Activated T-helper 1 cell treated with anti-CD3 and anti-CD28 coated beads, Interleukin-12 subunit alpha, Interleukin-12 subunit beta, Interleukin-2, Interleukin-4 antibody, amounts not matched to agents 30 ng/mL and 10 ng/mL and 1 ng/mL, durations not matched to agents 14 hours and 24 hours and 36 hours (primary cell): ENCODE measurements around the gene CSK. TPM values are rescaled to one million over a fixed set of nuclear protein-coding genes. Genes with fewer than 3 reads are reported as not detected.

Experiments
- DNase-seq: peaks from one replicate; pipeline ENCODE4 v3.0.0; 2021; ENCODE audit warnings: low spot score
- H3K27ac Mint-ChIP-seq: one replicate; pipeline ENCODE4 v1.8.0; 2021; ENCODE audit warnings: mild to moderate bottlenecking, mixed read lengths
- H3K27me3 Mint-ChIP-seq: one replicate; pipeline ENCODE4 v1.8.0; 2022; ENCODE audit warnings: mild to moderate bottlenecking, moderate library complexity, mixed read lengths; ENCODE audit not compliant: insufficient read depth
- H3K36me3 Mint-ChIP-seq: one replicate; pipeline ENCODE4 v1.8.0; 2021; ENCODE audit warnings: low read depth, mixed read lengths
- H3K4me1 Mint-ChIP-seq: one replicate; pipeline ENCODE4 v1.8.0; 2021; ENCODE audit warnings: low read depth, mixed read lengths
- H3K4me3 Mint-ChIP-seq: one replicate; pipeline ENCODE4 v1.8.0; 2021; ENCODE audit warnings: mild to moderate bottlenecking, moderate library complexity, mixed read lengths
- H3K9me3 Mint-ChIP-seq: one replicate; pipeline ENCODE4 v1.8.0; 2021; ENCODE audit warnings: mixed read lengths
- intact Hi-C: fragments of 100-400 bp; cut with micrococcal nuclease; formaldehyde crosslinking; loops from one replicate; pipeline ENCODE4 v1.15.1; 2024
- total RNA-seq: library from RNA; stranded (reverse); gene quantifications from 2 replicates; pipeline ENCODE4 v1.2.3, GENCODE V29; 2022

Gene CSK
- total RNA-seq, 1 donor from 2014 or later = 362 TPM

- Mint-ChIP-seq H3K27me3 (no peaks in the 10 kb centered on the region), H3K4me1 (peaks cover 38% of the 10 kb centered on the region), H3K27ac (no peak overlapping the region), H3K4me3 (no peak overlapping the region), H3K36me3 (peaks cover 34% of the 10 kb centered on the region), H3K9me3 (no peaks in the 10 kb centered on the region)
- DNase-seq = no peak
- intact Hi-C loops = no loop called here
These were observed 20.4 kb downstream of the CSK start for GRCh38 chr15:74802290-74802689.

GRCh38 chr15:74802862-74803447, 21.1 kb downstream of the CSK start:
- H3K27ac Mint-ChIP-seq = no peak overlapping the region
- no peaks in the 10 kb centered on the region for H3K27me3 Mint-ChIP-seq
- peaks cover 38% of the 10 kb centered on the region for H3K4me1 Mint-ChIP-seq
- peaks cover 33% of the 10 kb centered on the region for H3K36me3 Mint-ChIP-seq
- no peak overlapping the region for H3K4me3 Mint-ChIP-seq
- no peaks in the 10 kb centered on the region for H3K9me3 Mint-ChIP-seq
- DNase-seq = no peak
- intact Hi-C loops = no loop called here

GRCh38 chr15:74804935-74805334, 23.1 kb downstream of the CSK start:
- intact Hi-C loops = no loop called here
- peak overlapping the region; percentile 61 for H3K27ac Mint-ChIP-seq
- peaks cover 42% of the 10 kb centered on the region for H3K4me1 Mint-ChIP-seq
- no peak for DNase-seq
- H3K9me3 Mint-ChIP-seq = no peaks in the 10 kb centered on the region
- no peak overlapping the region for H3K4me3 Mint-ChIP-seq
- peaks cover 25% of the 10 kb centered on the region for H3K36me3 Mint-ChIP-seq
- no peaks in the 10 kb centered on the region for H3K27me3 Mint-ChIP-seq

- H3K4me1 Mint-ChIP-seq = peaks cover 38% of the 10 kb centered on the region
- H3K4me3 Mint-ChIP-seq = no peak overlapping the region
- H3K27me3 Mint-ChIP-seq = no peaks in the 10 kb centered on the region
- no peak for DNase-seq
- H3K9me3 Mint-ChIP-seq = no peaks in the 10 kb centered on the region
- no peak overlapping the region for H3K27ac Mint-ChIP-seq
- H3K36me3 Mint-ChIP-seq = peaks cover 17% of the 10 kb centered on the region
- intact Hi-C loops = no loop called here
These were observed 25.4 kb downstream of the CSK start for GRCh38 chr15:74807282-74807681.

GRCh38 chr15:74808078-74808839, 26.4 kb downstream of the CSK start:
- Mint-ChIP-seq H3K27ac (peak overlapping the region; percentile 55), H3K36me3 (peaks cover 13% of the 10 kb centered on the region), H3K27me3 (peaks cover 3% of the 10 kb centered on the region), H3K4me3 (no peak overlapping the region), H3K9me3 (no peaks in the 10 kb centered on the region), H3K4me1 (peaks cover 38% of the 10 kb centered on the region)
- intact Hi-C loops = no loop called here
- no peak for DNase-seq

- peaks cover 37% of the 10 kb centered on the region for H3K4me1 Mint-ChIP-seq
- no peak overlapping the region for H3K4me3 Mint-ChIP-seq
- DNase-seq = no peak
- intact Hi-C loops = no loop called here
- H3K36me3 Mint-ChIP-seq = peaks cover 11% of the 10 kb centered on the region
- peaks cover 3% of the 10 kb centered on the region for H3K27me3 Mint-ChIP-seq
- H3K9me3 Mint-ChIP-seq = no peaks in the 10 kb centered on the region
- H3K27ac Mint-ChIP-seq = no peak overlapping the region
These were observed 27.0 kb downstream of the CSK start for GRCh38 chr15:74808840-74809229.

GRCh38 chr15:74809242-74809641, 27.4 kb downstream of the CSK start:
- Mint-ChIP-seq H3K4me1 (peaks cover 33% of the 10 kb centered on the region), H3K36me3 (peaks cover 7% of the 10 kb centered on the region), H3K4me3 (no peak overlapping the region), H3K27ac (no peak overlapping the region), H3K27me3 (peaks cover 3% of the 10 kb centered on the region), H3K9me3 (no peaks in the 10 kb centered on the region)
- no peak for DNase-seq
- intact Hi-C loops = no loop called here

GRCh38 chr15:74809956-74810355, 28.1 kb downstream of the CSK start:
- H3K9me3 Mint-ChIP-seq = no peaks in the 10 kb centered on the region
- intact Hi-C loops = no loop called here
- H3K4me3 Mint-ChIP-seq = no peak overlapping the region
- no peak for DNase-seq
- H3K27me3 Mint-ChIP-seq = peaks cover 3% of the 10 kb centered on the region
- H3K27ac Mint-ChIP-seq = no peak overlapping the region
- peaks cover 28% of the 10 kb centered on the region for H3K4me1 Mint-ChIP-seq
- H3K36me3 Mint-ChIP-seq = peaks cover 2% of the 10 kb centered on the region

- H3K27me3 Mint-ChIP-seq = peaks cover 3% of the 10 kb centered on the region
- H3K4me3 Mint-ChIP-seq = no peak within 1 kb of the TSS
- no peak for DNase-seq
- peak within 1 kb of the TSS; percentile 49 for H3K27ac Mint-ChIP-seq
- intact Hi-C loops = no loop called here
- peaks cover 20% of the 10 kb centered on the region for H3K4me1 Mint-ChIP-seq
- no peaks in the 10 kb centered on the region for H3K9me3 Mint-ChIP-seq
- no peaks in the 10 kb centered on the region for H3K36me3 Mint-ChIP-seq
These were observed 30.7 kb downstream of the CSK start, which contains the start of gene LMAN1L for GRCh38 chr15:74812533-74812932. Gene LMAN1L (plus strand): TSS chr15:74812835. CDS start chr15:74812855, 20 bp downstream.

GRCh38 chr15:74815121-74815934, 33.4 kb downstream of the CSK start:
- Mint-ChIP-seq H3K4me1 (peaks cover 16% of the 10 kb centered on the region), H3K9me3 (no peaks in the 10 kb centered on the region), H3K27ac (no peak overlapping the region), H3K4me3 (no peak overlapping the region), H3K36me3 (no peaks in the 10 kb centered on the region), H3K27me3 (peaks cover 3% of the 10 kb centered on the region)
- intact Hi-C loops = no loop called here
- DNase-seq = no peak

GRCh38 chr15:74815961-74816360, 34.1 kb downstream of the CSK start:
- DNase-seq = no peak
- intact Hi-C loops = no loop called here
- H3K9me3 Mint-ChIP-seq = no peaks in the 10 kb centered on the region
- H3K36me3 Mint-ChIP-seq = no peaks in the 10 kb centered on the region
- H3K27me3 Mint-ChIP-seq = peaks cover 3% of the 10 kb centered on the region
- H3K4me3 Mint-ChIP-seq = no peak overlapping the region
- H3K27ac Mint-ChIP-seq = no peak overlapping the region
- peaks cover 16% of the 10 kb centered on the region for H3K4me1 Mint-ChIP-seq

- intact Hi-C loops = no loop called here
- no peak for DNase-seq
- H3K27ac Mint-ChIP-seq = no peak overlapping the region
- no peaks in the 10 kb centered on the region for H3K36me3 Mint-ChIP-seq
- H3K9me3 Mint-ChIP-seq = no peaks in the 10 kb centered on the region
- H3K27me3 Mint-ChIP-seq = peaks cover 3% of the 10 kb centered on the region
- peaks cover 16% of the 10 kb centered on the region for H3K4me1 Mint-ChIP-seq
- H3K4me3 Mint-ChIP-seq = no peak overlapping the region
These were observed 34.9 kb downstream of the CSK start for GRCh38 chr15:74816624-74817369.
